Chondrocyte (in vitro differentiated cells): ENCODE data around the gene ZNF683. TPM values are rescaled to one million over a fixed set of nuclear protein-coding genes. Genes with fewer than 3 reads are reported as not detected.

Experiments used
- DNase-seq: peaks from one replicate; pipeline ENCODE4 v3.0.0; 2021; ENCODE audit warnings: mixed read lengths, low spot score
- H3K27ac Mint-ChIP-seq: one replicate; pipeline ENCODE4 v1.8.0; 2021; ENCODE audit warnings: mild to moderate bottlenecking, moderate library complexity, mixed read lengths; ENCODE audit not compliant: unreplicated experiment
- H3K27me3 Mint-ChIP-seq: 2 replicates; pipeline ENCODE4 v1.8.0; 2021; ENCODE audit warnings: low read depth, mixed read lengths
- H3K36me3 Mint-ChIP-seq: 2 replicates; pipeline ENCODE4 v1.8.0; 2021; ENCODE audit warnings: low read depth, mixed read lengths
- H3K4me1 Mint-ChIP-seq: 2 replicates; pipeline ENCODE4 v1.8.0; 2021; ENCODE audit warnings: low read depth, mild to moderate bottlenecking, mixed read lengths
- H3K4me3 Mint-ChIP-seq: one replicate; pipeline ENCODE4 v1.8.0; 2021; ENCODE audit warnings: mild to moderate bottlenecking, moderate library complexity, mixed read lengths; ENCODE audit not compliant: unreplicated experiment
- H3K9me3 Mint-ChIP-seq: 2 replicates; pipeline ENCODE4 v1.8.0; 2021; ENCODE audit warnings: low read depth, mixed read lengths
- CTCF ChIP-seq: fragments of 200-600 bp; sonication (generic); IDR thresholded peaks from 2 replicates; pipeline ENCODE4 v1.5.0; 2021; ENCODE audit warnings: antibody characterized with exemption, mild to moderate bottlenecking, moderate library complexity
- total RNA-seq: library from RNA; stranded (reverse); gene quantifications from 3 replicates; pipeline ENCODE4 v1.2.1, GENCODE V29; 2021

The ZNF683 gene
- total RNA-seq, 1 donor from 2014 or later, result not detected

- H3K27ac Mint-ChIP-seq, result no peak overlapping the region
- TF ChIP-seq CTCF, result no peak
- H3K4me1 Mint-ChIP-seq, result no peaks in the 10 kb centered on the region
- peaks cover 48% of the 10 kb centered on the region for H3K27me3 Mint-ChIP-seq
- H3K4me3 Mint-ChIP-seq, result no peak overlapping the region
- H3K9me3 Mint-ChIP-seq, result no peaks in the 10 kb centered on the region
- no peak for DNase-seq
- H3K36me3 Mint-ChIP-seq, result no peaks in the 10 kb centered on the region
Observed at GRCh38 chr1:26361605-26362122, 10.9 kb downstream of the ZNF683 start.

GRCh38 chr1:26360807-26361604 lies 11.5 kb downstream of the ZNF683 start:
- H3K4me1 Mint-ChIP-seq, result no peaks in the 10 kb centered on the region
- no peaks in the 10 kb centered on the region for H3K9me3 Mint-ChIP-seq
- no peak for TF ChIP-seq CTCF
- no peaks in the 10 kb centered on the region for H3K36me3 Mint-ChIP-seq
- H3K27me3 Mint-ChIP-seq, result peaks cover 47% of the 10 kb centered on the region
- no peak overlapping the region for H3K4me3 Mint-ChIP-seq
- DNase-seq, result no peak
- no peak overlapping the region for H3K27ac Mint-ChIP-seq

GRCh38 chr1:26359981-26360806 lies 12.4 kb downstream of the ZNF683 start:
- Mint-ChIP-seq H3K27me3 (peaks cover 49% of the 10 kb centered on the region), H3K9me3 (no peaks in the 10 kb centered on the region), H3K27ac (no peak overlapping the region), H3K4me1 (no peaks in the 10 kb centered on the region), H3K4me3 (no peak overlapping the region), H3K36me3 (no peaks in the 10 kb centered on the region)
- DNase-seq, result no peak
- no peak for TF ChIP-seq CTCF

GRCh38 chr1:26358411-26359384 lies 13.9 kb downstream of the ZNF683 start:
- DNase-seq, result no peak
- Mint-ChIP-seq H3K4me3 (no peak overlapping the region), H3K27ac (no peak overlapping the region), H3K4me1 (no peaks in the 10 kb centered on the region), H3K9me3 (no peaks in the 10 kb centered on the region), H3K36me3 (no peaks in the 10 kb centered on the region), H3K27me3 (peaks cover 45% of the 10 kb centered on the region)
- TF ChIP-seq CTCF, result no peak
